Endothelial cell (in vitro differentiated cells): ENCODE results near the gene MOGAT3. TPM values are rescaled to one million over a fixed set of nuclear protein-coding genes. Genes with fewer than 3 reads are reported as not detected.

ENCODE experiments used
- DNase-seq: peaks from one replicate; pipeline ENCODE4 v3.0.0; 2021; ENCODE audit warnings: low spot score
- H3K27ac Mint-ChIP-seq: one replicate; pipeline ENCODE4 v1.8.0; 2021; ENCODE audit warnings: mixed read lengths, inconsistent platforms; ENCODE audit not compliant: unreplicated experiment
- H3K27me3 Mint-ChIP-seq: one replicate; pipeline ENCODE4 v1.8.0; 2021; ENCODE audit warnings: mild to moderate bottlenecking, moderate library complexity, mixed read lengths, inconsistent platforms; ENCODE audit not compliant: unreplicated experiment
- H3K36me3 Mint-ChIP-seq: one replicate; pipeline ENCODE4 v1.8.0; 2021; ENCODE audit warnings: mild to moderate bottlenecking, low read depth, mixed read lengths, inconsistent platforms; ENCODE audit not compliant: unreplicated experiment
- H3K4me1 Mint-ChIP-seq: one replicate; pipeline ENCODE4 v1.8.0; 2021; ENCODE audit warnings: mild to moderate bottlenecking, mixed read lengths, inconsistent platforms; ENCODE audit not compliant: unreplicated experiment
- H3K4me3 Mint-ChIP-seq: one replicate; pipeline ENCODE4 v1.8.0; 2021; ENCODE audit warnings: mild to moderate bottlenecking, mixed read lengths, inconsistent platforms; ENCODE audit not compliant: unreplicated experiment
- H3K9me3 Mint-ChIP-seq: one replicate; pipeline ENCODE4 v1.8.0; 2021; ENCODE audit warnings: mixed read lengths, inconsistent platforms; ENCODE audit not compliant: unreplicated experiment
- total RNA-seq: library from RNA; stranded (reverse); fragmentation: NEBNext Ultra II Directional; extraction: Animal tissue kit (Norgen Biotek cat#: 25700); gene quantifications from one replicate; pipeline ENCODE4 v1.2.1, GENCODE V29; 2021; ENCODE audit not compliant: unreplicated experiment
- TF ChIP-seq, protein P1 (sequence below): fragments of 200-600 bp; sonication (generic); IDR thresholded peaks from one replicate; pipeline ENCODE4 v1.5.0; 2021; ENCODE audit warnings: antibody characterized with exemption; ENCODE audit not compliant: unreplicated experiment

Gene MOGAT3
- total RNA-seq, 1 donor from 2014 or later: not detected

DNA sequence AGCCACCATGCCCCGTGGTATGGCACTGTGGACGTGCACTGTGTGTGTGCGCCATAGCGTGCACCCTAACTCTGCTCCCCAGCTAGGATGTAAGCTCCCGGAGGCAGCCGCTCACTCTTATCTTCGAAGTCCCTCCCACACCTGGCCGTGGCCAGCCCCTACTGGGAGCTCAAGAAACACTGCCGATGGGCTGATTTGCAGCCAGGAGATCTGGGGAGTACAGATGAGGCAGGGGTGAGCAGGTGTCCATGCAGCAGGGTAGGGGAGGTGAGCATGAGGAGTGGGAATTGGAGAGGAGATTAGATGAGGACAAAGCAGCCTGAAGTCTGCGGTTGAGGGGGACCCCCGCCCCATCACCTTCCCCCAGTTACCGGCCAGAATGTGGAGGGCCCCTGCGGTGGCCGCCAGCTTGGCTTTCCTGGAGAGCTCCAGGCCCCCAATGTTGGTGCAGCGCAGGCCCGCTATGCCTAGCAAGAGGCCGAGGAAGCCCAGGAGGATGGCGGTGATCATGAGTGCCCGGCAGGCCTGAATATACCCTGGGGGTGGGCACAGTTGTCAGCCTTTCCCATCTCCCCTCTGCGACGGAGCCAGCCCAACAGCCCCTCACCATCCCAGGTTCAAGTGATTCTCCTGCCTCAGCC, 33.2 kb upstream of the MOGAT3 start:
- H3K4me3 Mint-ChIP-seq: no peak overlapping the region
- DNase-seq: no peak

DNA sequence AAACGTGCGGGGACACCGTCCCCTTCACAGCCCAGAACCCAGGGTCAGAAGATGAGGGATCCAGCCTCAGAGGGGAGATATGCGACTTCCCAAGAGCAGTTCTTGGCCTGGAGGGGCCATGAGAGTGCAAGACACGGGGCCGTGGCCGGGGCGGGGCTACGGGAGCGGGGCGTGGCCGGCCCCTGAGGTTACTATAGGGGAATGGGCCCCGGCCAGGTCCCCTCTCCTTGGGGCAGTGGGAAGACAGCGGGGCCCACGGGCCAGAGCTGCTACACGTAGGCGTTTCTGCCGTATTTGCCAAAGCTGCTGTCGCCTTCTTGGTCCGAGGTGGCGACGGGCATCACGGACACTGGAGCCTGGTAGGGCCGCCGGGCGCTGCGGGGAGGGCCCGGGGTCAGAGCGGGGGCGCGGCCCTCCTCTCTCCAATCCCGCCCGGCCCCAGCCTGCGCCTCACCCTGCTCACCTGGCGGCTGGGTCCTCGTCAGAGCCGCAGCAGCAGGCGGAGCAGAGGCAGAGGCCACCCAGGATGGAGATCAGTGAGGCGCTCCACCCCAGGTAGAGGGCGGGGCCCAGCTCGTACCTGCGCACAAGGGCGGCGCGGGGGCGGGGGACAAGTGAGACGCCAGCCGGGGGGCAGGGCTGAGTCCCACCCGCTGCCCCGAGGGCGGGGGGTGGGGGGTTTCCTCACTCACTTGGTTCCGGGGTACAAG, 31.5 kb upstream of the MOGAT3 start:
- DNase-seq: peak; percentile 40
- TF ChIP-seq, protein P1, sequence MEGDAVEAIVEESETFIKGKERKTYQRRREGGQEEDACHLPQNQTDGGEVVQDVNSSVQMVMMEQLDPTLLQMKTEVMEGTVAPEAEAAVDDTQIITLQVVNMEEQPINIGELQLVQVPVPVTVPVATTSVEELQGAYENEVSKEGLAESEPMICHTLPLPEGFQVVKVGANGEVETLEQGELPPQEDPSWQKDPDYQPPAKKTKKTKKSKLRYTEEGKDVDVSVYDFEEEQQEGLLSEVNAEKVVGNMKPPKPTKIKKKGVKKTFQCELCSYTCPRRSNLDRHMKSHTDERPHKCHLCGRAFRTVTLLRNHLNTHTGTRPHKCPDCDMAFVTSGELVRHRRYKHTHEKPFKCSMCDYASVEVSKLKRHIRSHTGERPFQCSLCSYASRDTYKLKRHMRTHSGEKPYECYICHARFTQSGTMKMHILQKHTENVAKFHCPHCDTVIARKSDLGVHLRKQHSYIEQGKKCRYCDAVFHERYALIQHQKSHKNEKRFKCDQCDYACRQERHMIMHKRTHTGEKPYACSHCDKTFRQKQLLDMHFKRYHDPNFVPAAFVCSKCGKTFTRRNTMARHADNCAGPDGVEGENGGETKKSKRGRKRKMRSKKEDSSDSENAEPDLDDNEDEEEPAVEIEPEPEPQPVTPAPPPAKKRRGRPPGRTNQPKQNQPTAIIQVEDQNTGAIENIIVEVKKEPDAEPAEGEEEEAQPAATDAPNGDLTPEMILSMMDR: no peak
- H3K4me1 Mint-ChIP-seq: peaks cover 13% of the 10 kb centered on the region
- no peak overlapping the region for H3K27ac Mint-ChIP-seq
- H3K9me3 Mint-ChIP-seq: no peaks in the 10 kb centered on the region
- H3K27me3 Mint-ChIP-seq: peaks cover 7% of the 10 kb centered on the region
- peak overlapping the region; percentile 62 for H3K4me3 Mint-ChIP-seq
- H3K36me3 Mint-ChIP-seq: peaks cover 3% of the 10 kb centered on the region

More for the DNA sequence above, 33.2 kb upstream of the MOGAT3 start:
- Mint-ChIP-seq H3K4me1 (peaks cover 19% of the 10 kb centered on the region), H3K36me3 (peaks cover 2% of the 10 kb centered on the region), H3K27ac (no peak overlapping the region), H3K27me3 (peaks cover 7% of the 10 kb centered on the region), H3K9me3 (no peaks in the 10 kb centered on the region)
- TF ChIP-seq, protein P1: no peak

DNA sequence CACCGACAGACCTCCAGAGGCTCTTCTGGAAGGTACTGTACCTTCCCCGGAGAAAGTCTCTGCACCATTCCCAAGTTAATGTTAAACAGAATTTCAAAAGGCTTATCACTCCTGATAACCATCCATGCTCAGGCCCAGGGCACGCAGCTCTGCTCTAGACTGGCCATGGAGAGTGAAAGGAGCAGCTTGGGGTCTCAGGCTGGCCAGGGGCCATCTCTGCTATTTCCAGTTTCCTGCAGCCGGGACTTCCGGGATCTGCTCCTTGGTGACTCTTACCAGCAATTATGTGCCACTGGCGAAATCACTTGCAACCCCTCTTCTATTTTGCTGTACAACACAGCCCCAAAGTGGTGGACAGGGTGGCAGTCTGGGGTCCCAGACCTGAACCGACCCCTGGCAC, 30.8 kb upstream of the MOGAT3 start:
- TF ChIP-seq, protein P1: no peak
- Mint-ChIP-seq H3K27me3 (peaks cover 7% of the 10 kb centered on the region), H3K4me3 (peak overlapping the region; percentile 62), H3K27ac (peak overlapping the region; percentile 30), H3K9me3 (no peaks in the 10 kb centered on the region), H3K4me1 (peaks cover 13% of the 10 kb centered on the region), H3K36me3 (peaks cover 3% of the 10 kb centered on the region)
- no peak for DNase-seq

DNA sequence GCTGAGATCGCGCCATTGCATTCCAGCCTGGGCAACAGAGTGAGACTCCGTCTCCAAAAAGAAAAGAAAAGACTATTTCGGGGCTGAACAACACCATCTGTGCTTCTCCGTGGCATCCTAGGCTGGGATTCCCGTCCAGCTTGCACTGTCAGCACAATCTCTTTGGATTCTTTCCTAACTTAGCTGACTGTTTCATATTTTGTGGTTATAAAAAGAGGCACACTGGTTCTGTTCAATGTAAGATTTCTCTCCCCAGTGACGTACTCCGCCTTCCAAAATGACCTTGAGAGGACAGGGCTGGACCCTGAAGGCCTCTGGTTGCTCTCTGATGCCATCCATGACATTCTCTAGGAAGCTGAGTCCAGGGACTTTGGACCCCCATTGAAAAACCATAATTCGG, 25.9 kb upstream of the MOGAT3 start:
- Mint-ChIP-seq H3K4me1 (peaks cover 13% of the 10 kb centered on the region), H3K4me3 (no peak overlapping the region), H3K27ac (no peak overlapping the region), H3K27me3 (peaks cover 7% of the 10 kb centered on the region), H3K9me3 (no peaks in the 10 kb centered on the region), H3K36me3 (peaks cover 21% of the 10 kb centered on the region)
- TF ChIP-seq, protein P1: no peak
- DNase-seq: no peak

DNA sequence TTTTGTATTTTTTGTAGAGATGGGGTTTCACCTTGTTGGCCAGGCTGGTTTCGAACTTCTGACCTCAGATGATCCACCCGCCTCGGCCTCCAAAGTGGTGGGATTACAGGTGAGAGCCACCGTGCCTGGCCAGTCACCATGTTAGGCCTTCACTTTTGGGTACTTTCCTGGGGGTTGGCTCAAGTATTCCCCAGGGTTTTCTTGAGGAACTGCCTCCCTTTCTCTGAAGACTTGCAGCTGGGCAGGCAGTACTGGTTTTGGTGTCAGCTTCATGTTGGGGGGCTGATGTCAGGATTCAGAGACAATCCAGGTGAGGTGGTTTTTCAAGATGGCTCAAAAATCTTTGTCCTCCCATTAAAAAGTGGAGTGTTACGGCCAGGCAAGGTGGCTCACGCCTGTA, 24.8 kb upstream of the MOGAT3 start:
- H3K36me3 Mint-ChIP-seq: peaks cover 21% of the 10 kb centered on the region

More for the DNA sequence above, 24.8 kb upstream of the MOGAT3 start:
- TF ChIP-seq, protein P1: no peak
- Mint-ChIP-seq H3K4me3 (no peak overlapping the region), H3K27me3 (peaks cover 5% of the 10 kb centered on the region), H3K27ac (no peak overlapping the region), H3K4me1 (peaks cover 9% of the 10 kb centered on the region), H3K9me3 (no peaks in the 10 kb centered on the region)
- no peak for DNase-seq
